ENCODE measurements around the gene ELMO1.

- TF ChIP-seq CTCF (IDR thresholded peaks at IDR 0.05) = no peak
- no peak for TF ChIP-seq POLR2AphosphoS5 (IDR thresholded peaks at IDR 0.05)
- no peak for TF ChIP-seq POLR2A (IDR thresholded peaks at IDR 0.05; ENCODE audit: low read depth)
- no peak for TF ChIP-seq EP300 (IDR thresholded peaks at IDR 0.05)
Observed at GRCh38 chr7:37262181-37262580, 186.5 kb downstream of the ELMO1 start.
